PC-3 (cell line): ENCODE measurements around the gene PSMA7.

ENCODE experiments used
- EZH2 ChIP-seq: fragments of 300-600 bp; sonication (generic); IDR thresholded peaks from one replicate; pipeline ENCODE4 v1.6.1; 2017; ENCODE audit warnings: antibody characterized with exemption, mild to moderate bottlenecking, low read length; ENCODE audit not compliant: unreplicated experiment
- TF ChIP-seq, protein P1 (sequence below): fragments of 300-600 bp; sonication (generic); conservative IDR thresholded peaks from 2 replicates; pipeline ENCODE4 v1.5.1; 2017; ENCODE audit warnings: antibody characterized with exemption, low read depth, mild to moderate bottlenecking, low read length

DNA sequence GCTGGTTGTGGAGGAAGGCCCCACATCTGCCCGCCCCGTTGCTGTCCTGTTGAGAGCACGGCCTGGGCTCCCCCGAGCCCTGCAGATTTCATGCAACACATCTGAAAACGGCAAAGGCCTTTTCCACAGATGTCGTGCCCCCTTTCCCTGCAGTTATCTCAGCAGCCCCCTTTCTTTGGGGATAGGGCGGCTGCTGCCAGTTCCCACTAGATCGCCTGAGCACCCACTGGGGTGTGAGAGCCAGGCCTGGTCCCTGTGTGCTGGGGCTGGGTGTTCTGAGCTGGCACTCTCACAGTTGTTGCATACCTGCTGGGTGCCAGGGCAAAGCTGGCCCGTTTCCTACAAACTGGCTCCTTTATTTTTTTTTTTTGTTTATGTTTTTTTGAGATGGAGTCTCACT lies 27.3 kb upstream of the PSMA7 start:
- TF ChIP-seq, protein P1, sequence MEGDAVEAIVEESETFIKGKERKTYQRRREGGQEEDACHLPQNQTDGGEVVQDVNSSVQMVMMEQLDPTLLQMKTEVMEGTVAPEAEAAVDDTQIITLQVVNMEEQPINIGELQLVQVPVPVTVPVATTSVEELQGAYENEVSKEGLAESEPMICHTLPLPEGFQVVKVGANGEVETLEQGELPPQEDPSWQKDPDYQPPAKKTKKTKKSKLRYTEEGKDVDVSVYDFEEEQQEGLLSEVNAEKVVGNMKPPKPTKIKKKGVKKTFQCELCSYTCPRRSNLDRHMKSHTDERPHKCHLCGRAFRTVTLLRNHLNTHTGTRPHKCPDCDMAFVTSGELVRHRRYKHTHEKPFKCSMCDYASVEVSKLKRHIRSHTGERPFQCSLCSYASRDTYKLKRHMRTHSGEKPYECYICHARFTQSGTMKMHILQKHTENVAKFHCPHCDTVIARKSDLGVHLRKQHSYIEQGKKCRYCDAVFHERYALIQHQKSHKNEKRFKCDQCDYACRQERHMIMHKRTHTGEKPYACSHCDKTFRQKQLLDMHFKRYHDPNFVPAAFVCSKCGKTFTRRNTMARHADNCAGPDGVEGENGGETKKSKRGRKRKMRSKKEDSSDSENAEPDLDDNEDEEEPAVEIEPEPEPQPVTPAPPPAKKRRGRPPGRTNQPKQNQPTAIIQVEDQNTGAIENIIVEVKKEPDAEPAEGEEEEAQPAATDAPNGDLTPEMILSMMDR: no peak
- TF ChIP-seq EZH2: no peak
